ENCODE measurements around the gene EPRS1. TPM values are rescaled to one million over a fixed set of nuclear protein-coding genes. Genes with fewer than 3 reads are reported as not detected.

The EPRS1 gene
- total RNA-seq, 6 experiments from 2014 or later, result 30.2 to 45.1 (median 36.8) TPM

DNA sequence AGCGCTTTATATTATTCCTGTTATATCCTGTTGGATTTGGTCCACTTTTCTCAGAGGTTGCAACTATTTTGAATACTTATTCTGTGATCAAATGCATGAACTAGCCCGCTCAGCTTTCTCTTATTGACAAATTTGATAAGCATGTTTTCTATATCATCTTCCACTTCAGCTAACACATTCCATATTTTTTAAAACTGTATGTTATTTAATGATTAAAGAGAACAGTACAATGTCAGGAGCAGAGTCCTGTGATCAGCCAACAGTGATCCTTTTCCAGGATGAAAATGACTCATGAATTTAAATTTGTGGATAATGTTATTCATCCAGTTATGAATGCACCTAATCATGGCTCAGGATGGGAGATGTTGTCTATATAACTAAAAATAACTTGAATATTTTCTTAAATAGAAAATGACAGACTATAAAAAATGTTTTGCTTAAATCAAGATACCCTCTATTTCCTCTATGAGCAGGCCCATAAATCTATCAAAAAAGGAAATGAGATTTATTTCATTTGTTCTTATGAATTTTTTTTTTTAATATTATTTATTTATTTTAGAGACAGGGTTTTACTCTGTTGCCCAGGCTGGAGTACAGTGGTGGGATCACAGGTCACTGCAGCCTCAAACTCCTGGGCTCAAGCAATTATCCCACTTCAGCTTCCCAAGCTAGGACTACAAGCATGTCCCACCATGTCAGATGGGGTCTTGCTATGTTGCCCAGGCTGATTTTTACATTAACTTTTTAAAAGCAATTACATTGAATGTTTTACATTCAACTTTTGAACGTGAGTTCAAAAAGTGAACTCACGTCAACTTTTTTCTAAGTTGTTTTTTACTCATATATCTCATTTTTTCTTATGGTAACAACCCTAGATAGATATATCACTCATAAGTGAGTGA lies 30.8 kb upstream of the EPRS1 start:
- H3K27ac ChIP-seq, result no peak overlapping the region
- H3K9me3 ChIP-seq, result no peaks in the 10 kb centered on the region
- DNase-seq (no peak), ATAC-seq (no peak)
- H3K27me3 ChIP-seq, result no peaks in the 10 kb centered on the region
- H3K36me3 ChIP-seq, result peaks cover 0 to 17% (median 4%) of the 10 kb centered on the region in 4 donors
- intact Hi-C loops (cut with DNase I), result no loop called here
- no peaks in the 10 kb centered on the region for H3K4me1 ChIP-seq
- WGBS (ENCODE audit: insufficient coverage, low coverage, low lambda C conversion rate, missing lambda C conversion rate), result 93% methylated on average over 4 of the region's 4 CpGs
- no peak overlapping the region for H3K4me3 ChIP-seq
- TF ChIP-seq, protein P1, sequence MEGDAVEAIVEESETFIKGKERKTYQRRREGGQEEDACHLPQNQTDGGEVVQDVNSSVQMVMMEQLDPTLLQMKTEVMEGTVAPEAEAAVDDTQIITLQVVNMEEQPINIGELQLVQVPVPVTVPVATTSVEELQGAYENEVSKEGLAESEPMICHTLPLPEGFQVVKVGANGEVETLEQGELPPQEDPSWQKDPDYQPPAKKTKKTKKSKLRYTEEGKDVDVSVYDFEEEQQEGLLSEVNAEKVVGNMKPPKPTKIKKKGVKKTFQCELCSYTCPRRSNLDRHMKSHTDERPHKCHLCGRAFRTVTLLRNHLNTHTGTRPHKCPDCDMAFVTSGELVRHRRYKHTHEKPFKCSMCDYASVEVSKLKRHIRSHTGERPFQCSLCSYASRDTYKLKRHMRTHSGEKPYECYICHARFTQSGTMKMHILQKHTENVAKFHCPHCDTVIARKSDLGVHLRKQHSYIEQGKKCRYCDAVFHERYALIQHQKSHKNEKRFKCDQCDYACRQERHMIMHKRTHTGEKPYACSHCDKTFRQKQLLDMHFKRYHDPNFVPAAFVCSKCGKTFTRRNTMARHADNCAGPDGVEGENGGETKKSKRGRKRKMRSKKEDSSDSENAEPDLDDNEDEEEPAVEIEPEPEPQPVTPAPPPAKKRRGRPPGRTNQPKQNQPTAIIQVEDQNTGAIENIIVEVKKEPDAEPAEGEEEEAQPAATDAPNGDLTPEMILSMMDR (IDR thresholded peaks at IDR 0.05), result no peak
- TF ChIP-seq POLR2A (IDR thresholded peaks at IDR 0.05), result no peak

DNA sequence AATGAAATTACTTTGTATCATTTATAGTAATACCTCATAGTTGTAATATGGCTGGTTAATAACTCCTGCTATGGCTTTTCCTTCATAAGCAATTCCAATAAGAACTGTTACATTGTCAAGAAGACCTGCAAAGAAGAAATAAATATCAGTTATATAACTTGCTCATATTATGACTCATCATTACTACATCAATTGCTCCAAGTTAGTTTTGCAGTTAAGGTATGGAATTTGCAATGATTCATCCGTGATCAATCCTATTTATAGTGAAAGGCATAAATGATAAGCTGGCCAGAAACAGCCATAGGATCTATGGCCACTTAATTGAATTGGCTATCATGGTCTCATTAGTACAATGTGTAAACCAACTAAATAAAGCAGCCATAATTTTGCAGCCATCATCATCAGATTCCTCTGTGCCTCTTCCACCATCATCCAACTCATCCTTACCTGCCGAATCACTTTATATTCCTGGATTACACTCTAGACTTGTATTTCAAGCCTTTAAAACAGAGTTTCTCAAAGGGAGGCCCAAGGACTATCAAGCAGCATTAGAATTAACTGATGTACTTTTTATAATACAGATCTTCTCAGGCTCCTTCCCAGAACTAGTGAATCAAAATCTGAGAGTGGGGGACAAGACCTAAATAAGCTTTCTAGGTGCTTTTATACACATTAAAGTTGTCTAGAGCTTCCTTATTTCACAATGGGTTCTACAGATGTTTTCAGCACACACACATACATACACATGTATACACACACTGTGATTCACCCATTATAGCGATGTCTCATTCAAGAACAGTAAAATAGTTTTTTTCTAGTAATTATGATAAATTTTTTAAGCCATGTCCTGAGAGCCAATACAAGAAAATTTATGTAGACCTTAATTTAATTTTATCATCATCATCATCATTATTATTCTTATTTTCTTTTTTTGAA lies 21.2 kb upstream of the EPRS1 start:
- Histone ChIP-seq H3K4me3 (no peak overlapping the region), H3K36me3 (peaks cover 0 to 52% (median 13%) of the 10 kb centered on the region in 4 donors), H3K4me1 (no peaks in the 10 kb centered on the region), H3K27me3 (no peaks in the 10 kb centered on the region), H3K27ac (no peak overlapping the region), H3K9me3 (no peaks in the 10 kb centered on the region)
- intact Hi-C loops (cut with DNase I), result no loop called here
- no peak for DNase-seq
- ATAC-seq, result no peak
- 94% methylated on average over 3 of the region's 3 CpGs for WGBS (ENCODE audit: insufficient coverage, low coverage, low lambda C conversion rate, missing lambda C conversion rate)
- TF ChIP-seq, protein P1 (IDR thresholded peaks at IDR 0.05), result no peak
- no peak for TF ChIP-seq POLR2A (IDR thresholded peaks at IDR 0.05)

DNA sequence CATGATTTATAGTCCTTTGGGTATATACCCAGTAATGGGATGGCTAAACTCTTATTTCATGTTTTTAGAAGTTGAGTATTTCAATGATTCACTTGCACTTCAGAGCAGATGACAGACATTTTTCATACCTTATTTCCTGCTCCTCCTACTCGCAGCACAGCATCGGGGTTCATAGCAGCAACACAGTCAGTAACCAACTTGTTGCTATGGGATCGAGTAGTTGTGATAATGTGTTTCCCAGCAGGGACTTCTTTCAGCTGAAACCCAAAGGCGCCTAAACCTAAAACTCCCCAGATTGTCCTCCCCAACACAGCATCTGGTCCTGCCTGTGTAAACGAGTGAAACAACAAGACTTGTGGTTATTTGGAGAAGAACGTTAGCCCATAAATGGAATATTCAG lies 16.3 kb upstream of the EPRS1 start:
- WGBS (ENCODE audit: insufficient coverage, low coverage, low lambda C conversion rate, missing lambda C conversion rate), result 96% methylated on average over 6 of the region's 6 CpGs
- H3K27ac ChIP-seq, result no peak overlapping the region
- DNase-seq, result no peak
- H3K27me3 ChIP-seq, result no peaks in the 10 kb centered on the region
- no peaks in the 10 kb centered on the region for H3K4me1 ChIP-seq
- H3K9me3 ChIP-seq, result no peaks in the 10 kb centered on the region
- H3K4me3 ChIP-seq, result no peak overlapping the region
- H3K36me3 ChIP-seq, result peaks cover 0 to 44% (median 14%) of the 10 kb centered on the region in 4 donors
- intact Hi-C loops (cut with DNase I), result no loop called here
- ATAC-seq, result no peak
- TF ChIP-seq, protein P1 (IDR thresholded peaks at IDR 0.05), result no peak
- no peak for TF ChIP-seq POLR2A (IDR thresholded peaks at IDR 0.05)

DNA sequence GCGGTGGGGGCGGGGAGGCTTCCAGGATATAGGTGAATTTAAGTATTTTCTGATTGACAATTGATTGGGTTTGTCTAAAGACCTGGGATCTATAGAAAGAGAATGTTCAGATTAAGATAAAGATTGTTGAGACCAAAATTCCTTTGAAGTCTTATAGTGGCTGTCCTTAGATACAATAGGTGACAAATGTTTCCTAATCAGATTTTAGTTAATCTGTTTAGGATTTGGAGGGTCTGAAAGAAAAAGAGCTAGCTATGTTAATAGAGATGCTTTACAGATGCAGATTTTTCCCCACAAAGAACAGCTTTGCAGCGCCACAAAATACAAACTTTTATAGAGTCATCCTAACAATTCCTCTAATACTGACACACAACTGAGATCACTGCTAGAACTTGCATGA lies 14.6 kb upstream of the EPRS1 start:
- no peaks in the 10 kb centered on the region for H3K4me1 ChIP-seq
- ATAC-seq (no peak), DNase-seq (no peak)
- TF ChIP-seq POLR2A (IDR thresholded peaks at IDR 0.05), result no peak
- TF ChIP-seq, protein P1 (IDR thresholded peaks at IDR 0.05), result no peak
- no peak overlapping the region for H3K27ac ChIP-seq
- WGBS (ENCODE audit: insufficient coverage, low coverage, low lambda C conversion rate, missing lambda C conversion rate), result 91% methylated on average over 3 of the region's 3 CpGs
- peaks cover 0 to 36% (median 8%) of the 10 kb centered on the region in 4 donors for H3K36me3 ChIP-seq
- no peak overlapping the region for H3K4me3 ChIP-seq
- no peaks in the 10 kb centered on the region for H3K9me3 ChIP-seq
- no peaks in the 10 kb centered on the region for H3K27me3 ChIP-seq
- intact Hi-C loops (cut with DNase I), result no loop called here

Measured in right lobe of liver (tissue), 6 donors.